Prostate gland (tissue), 2 donors: ENCODE measurements around the gene GPR141.

ENCODE experiments used
- POLR2A ChIP-seq: fragments of 450-650 bp; IDR thresholded peaks from one replicate; pipeline ENCODE4 v1.6.1; 2016; ENCODE audit warnings: antibody characterized with exemption, mild to moderate bottlenecking
- POLR2AphosphoS5 ChIP-seq: sonication (generic); formaldehyde crosslinking; IDR thresholded peaks from one replicate; pipeline ENCODE4 v1.6.1; 2017; ENCODE audit warnings: antibody characterized with exemption
- TF ChIP-seq, protein P1 (sequence below), 4 experiments: fragments of 200-600 bp in 2 of 4; fragments of 450-650 bp in 2 of 4; sonication (generic) in 2 of 4; IDR thresholded peaks; 1 replicate in 3 of 4; 2 replicates in 1 of 4; pipeline ENCODE4 v1.5.1; 2016 to 2019; ENCODE audit warnings: antibody characterized with exemption in 4 of 4, mild to moderate bottlenecking in 2 of 4, moderate library complexity in 2 of 4

DNA sequence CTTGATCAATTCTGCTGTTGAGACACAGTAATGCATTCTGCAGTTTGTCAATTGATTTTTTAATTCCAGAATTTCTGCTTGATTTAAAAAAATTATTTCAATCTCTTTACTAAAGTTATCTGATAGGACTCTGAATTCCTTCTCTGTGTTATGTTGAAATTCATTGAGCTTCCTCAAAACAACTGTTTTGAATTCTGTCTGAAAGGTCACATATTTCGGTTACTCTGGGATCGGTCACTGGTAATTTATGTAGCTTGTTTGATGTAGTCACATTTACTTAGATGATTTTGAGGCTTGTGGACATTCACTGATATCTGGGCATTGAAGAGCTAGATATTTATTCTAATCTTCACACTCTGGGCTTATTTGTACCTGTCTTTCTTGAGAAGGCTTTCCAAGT, 97.6 kb downstream of the GPR141 start:
- TF ChIP-seq, protein P1, sequence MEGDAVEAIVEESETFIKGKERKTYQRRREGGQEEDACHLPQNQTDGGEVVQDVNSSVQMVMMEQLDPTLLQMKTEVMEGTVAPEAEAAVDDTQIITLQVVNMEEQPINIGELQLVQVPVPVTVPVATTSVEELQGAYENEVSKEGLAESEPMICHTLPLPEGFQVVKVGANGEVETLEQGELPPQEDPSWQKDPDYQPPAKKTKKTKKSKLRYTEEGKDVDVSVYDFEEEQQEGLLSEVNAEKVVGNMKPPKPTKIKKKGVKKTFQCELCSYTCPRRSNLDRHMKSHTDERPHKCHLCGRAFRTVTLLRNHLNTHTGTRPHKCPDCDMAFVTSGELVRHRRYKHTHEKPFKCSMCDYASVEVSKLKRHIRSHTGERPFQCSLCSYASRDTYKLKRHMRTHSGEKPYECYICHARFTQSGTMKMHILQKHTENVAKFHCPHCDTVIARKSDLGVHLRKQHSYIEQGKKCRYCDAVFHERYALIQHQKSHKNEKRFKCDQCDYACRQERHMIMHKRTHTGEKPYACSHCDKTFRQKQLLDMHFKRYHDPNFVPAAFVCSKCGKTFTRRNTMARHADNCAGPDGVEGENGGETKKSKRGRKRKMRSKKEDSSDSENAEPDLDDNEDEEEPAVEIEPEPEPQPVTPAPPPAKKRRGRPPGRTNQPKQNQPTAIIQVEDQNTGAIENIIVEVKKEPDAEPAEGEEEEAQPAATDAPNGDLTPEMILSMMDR (IDR thresholded peaks at IDR 0.05) = no peak
- TF ChIP-seq POLR2A (no peak), POLR2AphosphoS5 (no peak)
